ENCODE results near the gene NOS1AP.

DNA sequence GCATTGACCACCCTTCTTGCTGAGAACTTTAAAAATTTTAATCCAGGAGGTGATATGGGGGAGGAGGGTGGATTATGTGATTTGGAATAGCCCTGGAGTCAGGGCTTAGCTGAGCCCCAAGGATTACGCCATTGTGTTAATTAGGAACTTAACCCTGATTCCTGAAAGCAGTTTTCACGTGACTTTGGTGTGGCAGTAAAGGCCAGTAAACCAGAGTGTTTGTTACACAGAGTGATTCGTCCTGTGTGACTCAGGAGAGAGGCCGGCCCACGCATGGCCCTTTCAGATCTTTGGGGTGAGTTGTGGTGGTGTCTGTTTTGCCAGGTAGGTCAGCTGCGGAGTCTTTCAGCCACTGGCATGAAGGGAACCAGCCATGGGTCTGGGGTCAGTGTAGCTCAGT is 107.6 kb downstream of the NOS1AP start:
- TF ChIP-seq, protein P1, sequence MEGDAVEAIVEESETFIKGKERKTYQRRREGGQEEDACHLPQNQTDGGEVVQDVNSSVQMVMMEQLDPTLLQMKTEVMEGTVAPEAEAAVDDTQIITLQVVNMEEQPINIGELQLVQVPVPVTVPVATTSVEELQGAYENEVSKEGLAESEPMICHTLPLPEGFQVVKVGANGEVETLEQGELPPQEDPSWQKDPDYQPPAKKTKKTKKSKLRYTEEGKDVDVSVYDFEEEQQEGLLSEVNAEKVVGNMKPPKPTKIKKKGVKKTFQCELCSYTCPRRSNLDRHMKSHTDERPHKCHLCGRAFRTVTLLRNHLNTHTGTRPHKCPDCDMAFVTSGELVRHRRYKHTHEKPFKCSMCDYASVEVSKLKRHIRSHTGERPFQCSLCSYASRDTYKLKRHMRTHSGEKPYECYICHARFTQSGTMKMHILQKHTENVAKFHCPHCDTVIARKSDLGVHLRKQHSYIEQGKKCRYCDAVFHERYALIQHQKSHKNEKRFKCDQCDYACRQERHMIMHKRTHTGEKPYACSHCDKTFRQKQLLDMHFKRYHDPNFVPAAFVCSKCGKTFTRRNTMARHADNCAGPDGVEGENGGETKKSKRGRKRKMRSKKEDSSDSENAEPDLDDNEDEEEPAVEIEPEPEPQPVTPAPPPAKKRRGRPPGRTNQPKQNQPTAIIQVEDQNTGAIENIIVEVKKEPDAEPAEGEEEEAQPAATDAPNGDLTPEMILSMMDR (conservative IDR thresholded peaks at IDR 0.05; ENCODE audit: low read depth, low read length), result no peak
- TF ChIP-seq EZH2phosphoT487 (IDR thresholded peaks at IDR 0.05; ENCODE audit: borderline replicate concordance, low read length) (no peak), EZH2 (IDR thresholded peaks at IDR 0.05; ENCODE audit: low read length, unreplicated experiment) (no peak)
